GM12874 (cell line): ENCODE measurements around the gene RACGAP1.

Experiments
- CTCF ChIP-seq: IDR thresholded peaks from 2 replicates; pipeline ENCODE4 v1.5.1; 2011; ENCODE audit warnings: low read depth, mild to moderate bottlenecking, control low read depth, low read length, moderate library complexity; ENCODE audit not compliant: insufficient read depth

The RACGAP1 gene

DNA sequence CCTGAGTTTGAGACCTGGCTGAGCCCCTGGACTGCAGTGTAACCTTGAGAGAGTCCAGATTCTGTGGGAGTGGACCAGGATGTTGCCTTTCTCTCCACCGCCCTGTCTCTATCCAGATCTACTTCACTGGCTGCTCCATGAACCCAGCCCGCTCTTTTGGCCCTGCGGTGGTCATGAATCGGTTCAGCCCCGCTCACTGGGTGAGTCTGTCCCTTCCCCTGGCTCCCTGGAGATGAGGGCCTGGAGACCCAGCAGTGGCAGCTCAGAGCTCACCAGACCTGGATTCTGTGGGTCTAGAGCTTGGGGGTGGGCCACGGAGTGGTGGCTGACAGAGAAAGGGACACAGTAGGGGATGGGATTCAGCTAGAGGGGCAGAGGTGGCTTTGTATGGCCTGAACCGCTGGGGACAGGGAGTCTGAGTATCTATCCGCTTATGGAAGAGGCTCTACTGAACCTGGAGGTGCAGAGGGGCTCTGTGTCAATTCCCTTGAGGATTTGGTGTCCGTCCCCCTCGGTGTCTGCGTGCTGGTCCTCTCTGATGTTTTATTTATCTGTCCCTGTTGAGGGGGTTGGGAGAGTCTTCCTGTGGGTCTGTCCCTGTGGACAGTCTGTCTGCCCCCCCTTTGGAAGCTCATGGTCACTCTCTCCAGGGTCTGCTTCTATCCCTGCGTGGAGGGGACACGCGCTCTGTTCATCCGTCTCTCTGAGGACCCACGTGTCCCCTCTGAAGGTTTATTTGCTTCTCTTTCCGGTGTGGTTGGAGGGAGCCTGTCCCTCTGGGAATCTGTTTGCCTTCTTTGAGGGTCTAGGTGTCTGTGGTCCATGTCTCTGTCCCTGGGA, 61.1 kb downstream of the RACGAP1 start:
- TF ChIP-seq CTCF: no peak

- no peak for TF ChIP-seq CTCF
Observed at GRCh38 chr12:49962861-49963765, 62.2 kb downstream of the RACGAP1 start.

GRCh38 chr12:49961993-49962764, 63.1 kb downstream of the RACGAP1 start:
- no peak for TF ChIP-seq CTCF

DNA sequence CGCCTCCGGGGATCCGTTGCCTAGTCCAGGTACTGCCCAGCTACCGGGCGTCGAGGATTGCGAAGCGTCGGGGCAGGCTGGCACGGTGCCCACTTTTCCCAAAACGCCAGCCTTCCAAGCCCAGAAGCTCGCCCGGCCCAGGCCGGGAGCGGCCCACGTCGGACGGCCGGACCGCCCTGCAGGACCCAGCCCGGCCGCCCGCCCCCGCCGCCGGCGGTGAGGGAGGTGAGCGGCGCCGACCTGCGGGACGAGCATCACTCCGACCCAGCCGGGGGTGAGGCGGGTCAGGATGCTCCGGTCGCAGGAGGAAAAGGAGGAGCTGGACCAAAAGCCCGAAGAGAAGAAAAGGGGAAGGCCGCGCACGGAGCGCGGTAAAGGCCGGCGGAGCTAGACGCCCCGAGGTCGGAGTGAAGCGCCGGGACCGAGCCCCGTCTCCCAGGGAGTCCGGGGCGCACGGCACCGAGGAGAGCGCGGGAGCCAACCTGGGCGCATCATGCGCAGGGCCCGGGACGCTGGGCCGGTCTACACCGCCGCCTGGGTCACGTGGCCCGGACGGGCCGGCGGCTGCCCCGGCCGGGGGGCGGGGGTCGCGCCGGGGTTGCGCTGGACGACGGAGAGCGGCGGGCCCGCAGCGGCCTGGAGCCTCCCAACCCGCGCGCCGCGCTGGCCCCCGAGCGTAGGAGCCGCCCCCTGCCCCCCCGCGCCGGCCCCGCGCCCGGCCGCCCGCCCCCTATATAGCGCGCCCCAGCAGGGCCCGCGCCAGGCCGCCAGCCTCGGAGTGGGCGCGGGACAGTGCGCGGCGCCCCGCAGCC, 64.0 kb downstream of the RACGAP1 start, which contains the start of gene AQP5:
Gene AQP5, plus strand, starts transcription at position 762 of the 812 bp plus-strand sequence. CDS start 146 bp downstream, outside the sequence.
- no peak for TF ChIP-seq CTCF

- TF ChIP-seq CTCF: no peak
Observed at GRCh38 chr12:49960474-49961110, 64.7 kb downstream of the RACGAP1 start.

DNA sequence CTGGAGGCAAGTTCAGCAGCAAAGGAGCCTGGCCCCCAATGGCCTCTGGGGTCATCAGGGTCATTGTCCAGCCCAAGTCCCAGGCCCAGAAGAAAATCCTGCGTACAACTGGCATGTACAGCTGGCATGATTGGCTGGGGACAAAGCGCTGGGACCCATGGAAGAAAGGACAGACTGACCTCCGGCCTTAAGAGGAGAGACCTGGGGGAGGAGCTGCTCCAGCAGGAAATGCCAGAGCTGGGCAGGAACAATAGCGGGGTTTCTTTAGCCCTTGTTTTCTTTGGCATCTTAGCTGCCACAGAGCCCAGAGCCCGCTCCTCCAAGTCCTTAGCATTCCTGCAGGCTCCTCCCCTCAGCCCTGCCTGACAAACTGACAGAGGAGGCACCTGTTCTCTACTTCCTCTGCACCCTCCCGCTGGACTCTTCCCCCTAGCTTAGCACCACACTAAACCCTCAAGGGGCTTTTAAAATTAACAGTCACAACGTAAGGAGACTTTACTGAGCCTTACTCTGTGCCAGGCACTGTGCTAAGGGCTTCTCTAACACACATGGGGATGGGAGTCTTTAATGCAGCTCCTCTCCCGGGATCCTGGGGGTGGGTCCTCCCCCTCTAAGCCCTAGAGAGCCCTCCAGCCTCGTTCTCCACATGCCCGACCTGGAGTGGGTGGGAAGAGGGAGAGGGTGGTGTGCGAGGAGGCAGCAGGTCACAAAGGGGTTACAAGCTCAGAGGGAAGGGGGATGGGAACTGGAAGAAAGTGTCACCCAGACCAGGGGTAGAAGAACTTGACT, 65.4 kb downstream of the RACGAP1 start:
- TF ChIP-seq CTCF: no peak
